ENCODE measurements around the gene OR14J1. TPM values are rescaled to one million over a fixed set of nuclear protein-coding genes. Genes with fewer than 3 reads are reported as not detected.

The OR14J1 gene, protein sequence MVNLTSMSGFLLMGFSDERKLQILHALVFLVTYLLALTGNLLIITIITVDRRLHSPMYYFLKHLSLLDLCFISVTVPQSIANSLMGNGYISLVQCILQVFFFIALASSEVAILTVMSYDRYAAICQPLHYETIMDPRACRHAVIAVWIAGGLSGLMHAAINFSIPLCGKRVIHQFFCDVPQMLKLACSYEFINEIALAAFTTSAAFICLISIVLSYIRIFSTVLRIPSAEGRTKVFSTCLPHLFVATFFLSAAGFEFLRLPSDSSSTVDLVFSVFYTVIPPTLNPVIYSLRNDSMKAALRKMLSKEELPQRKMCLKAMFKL
- total RNA-seq, result not detected in 2 replicates

DNA sequence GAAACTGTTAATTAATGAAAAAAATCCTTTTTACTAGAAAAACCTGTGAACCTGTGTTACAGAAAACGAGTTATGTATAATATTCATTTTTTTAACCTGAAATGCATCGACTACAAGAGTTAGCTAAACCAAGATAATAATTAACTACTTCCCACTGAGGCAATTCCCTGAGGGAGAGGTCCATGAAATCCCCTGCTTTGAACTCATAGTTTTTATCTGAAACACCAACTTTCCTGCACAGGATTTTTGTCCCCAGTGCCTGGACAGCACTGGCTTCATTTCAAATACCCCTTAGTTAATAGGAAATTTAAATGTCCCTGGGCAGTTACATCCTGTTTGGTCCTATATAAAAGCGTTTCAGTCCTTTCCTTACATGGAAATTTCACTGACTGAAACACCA is at the start of gene OR14J1:
TSS of gene OR14J1 (plus strand) at position 386 of the 400 bp plus-strand sequence. CDS start 4,989 bp downstream, outside the sequence.

Other genes starting within 250 kb of the OR14J1 start
- not detected in 2 replicates for gene OR2B3, start 214.4 kb upstream of the OR14J1 start, total RNA-seq
- gene OR2J1, start 202.2 kb upstream of the OR14J1 start, total RNA-seq, result not detected in 2 replicates
- not detected in 2 replicates for gene OR2J3, start 193.6 kb upstream of the OR14J1 start, total RNA-seq
- gene OR2J2, start 130.8 kb upstream of the OR14J1 start, total RNA-seq, result not detected in 2 replicates
- gene OR5V1, start 67.2 kb downstream of the OR14J1 start, total RNA-seq, result not detected in 2 replicates
- not detected in 2 replicates for gene OR12D3, start 73.6 kb downstream of the OR14J1 start, total RNA-seq
- gene OR12D2, start 93.9 kb downstream of the OR14J1 start, total RNA-seq, result not detected in 2 replicates
- gene OR12D1, start 113.2 kb downstream of the OR14J1 start, total RNA-seq, result not detected in 2 replicates
- not detected in 2 replicates for gene OR10C1, start 137.6 kb downstream of the OR14J1 start, total RNA-seq
- gene OR11A1, start 155.4 kb downstream of the OR14J1 start, total RNA-seq, result not detected in 2 replicates
- not detected in 2 replicates for gene OR2H1, start 155.5 kb downstream of the OR14J1 start, total RNA-seq
- not detected in 2 replicates for gene MAS1L, start 186.3 kb downstream of the OR14J1 start, total RNA-seq

Data from bronchial smooth muscle cell (primary cell).